Mesendoderm (in vitro differentiated cells): ENCODE results near the gene MCUR1.
A peak's percentile ranks its signal among the peaks of the same experiment; 100 is the strongest.
"Not testable (repeated sequence)": the region's sequence is repeated elsewhere in the genome, so short reads cannot be mapped to it uniquely, and the experiment has no call there.

Experiments
- DNase-seq: peaks from one replicate; pipeline ENCODE4 v3.0.0; 2013
- H2AK5ac ChIP-seq: 2 replicates; pipeline ENCODE4 v1.6.1; 2013; ENCODE audit warnings: low read length, inconsistent platforms
- H2BK120ac ChIP-seq: 2 replicates; pipeline ENCODE4 v1.6.1; 2013; ENCODE audit warnings: low read depth, mild to moderate bottlenecking, low read length, moderate library complexity, mixed read lengths
- H2BK15ac ChIP-seq: replicated peaks from 2 replicates; pipeline ENCODE4 v1.6.1; 2013; ENCODE audit warnings: low read depth, mild to moderate bottlenecking, moderate library complexity
- H2BK5ac ChIP-seq: 2 replicates; pipeline ENCODE4 v1.6.1; 2013; ENCODE audit warnings: low read length, inconsistent platforms
- H3K18ac ChIP-seq: 2 replicates; pipeline ENCODE4 v1.6.1; 2013; ENCODE audit warnings: mild to moderate bottlenecking, low read length, mixed read lengths
- H3K23ac ChIP-seq: one replicate; pipeline ENCODE4 v1.6.1; 2013; ENCODE audit warnings: low read length
- H3K27ac ChIP-seq: 2 replicates; pipeline ENCODE4 v1.5.1; 2013; ENCODE audit warnings: low read depth, mild to moderate bottlenecking, inconsistent platforms, low read length, moderate library complexity
- H3K27me3 ChIP-seq: 2 replicates; pipeline ENCODE4 v1.6.1; 2013; ENCODE audit warnings: low read length, control low read depth, mild to moderate bottlenecking, inconsistent platforms; ENCODE audit not compliant: insufficient read depth, poor library complexity
- H3K36me3 ChIP-seq: 2 replicates; pipeline ENCODE4 v1.6.1; 2013; ENCODE audit warnings: low read length, inconsistent platforms; ENCODE audit not compliant: control insufficient read depth, insufficient read depth
- H3K4ac ChIP-seq: one replicate; pipeline ENCODE4 v1.6.1; 2013; ENCODE audit warnings: low read depth, mild to moderate bottlenecking, low read length, moderate library complexity
- H3K4me1 ChIP-seq: 2 replicates; pipeline ENCODE4 v1.6.1; 2013; ENCODE audit warnings: low read depth, low read length, inconsistent platforms; ENCODE audit not compliant: control insufficient read depth
- H3K4me2 ChIP-seq: 2 replicates; pipeline ENCODE4 v1.6.1; 2013; ENCODE audit warnings: low read length
- H3K4me3 ChIP-seq: 2 replicates; pipeline ENCODE4 v1.5.1; 2013; ENCODE audit warnings: mild to moderate bottlenecking, low read length
- H3K56ac ChIP-seq: one replicate; pipeline ENCODE4 v1.6.1; 2013; ENCODE audit warnings: low read length
- H3K79me1 ChIP-seq: 2 replicates; pipeline ENCODE4 v1.6.1; 2013; ENCODE audit warnings: low read length, inconsistent platforms
- H3K79me2 ChIP-seq: 2 replicates; pipeline ENCODE4 v1.6.1; 2013; ENCODE audit warnings: mild to moderate bottlenecking, low read length; ENCODE audit not compliant: control insufficient read depth, insufficient read depth
- H3K9ac ChIP-seq: 2 replicates; pipeline ENCODE4 v1.6.1; 2013; ENCODE audit warnings: low read length, inconsistent platforms
- H4K5ac ChIP-seq: one replicate; pipeline ENCODE4 v1.6.1; 2013; ENCODE audit warnings: low read length
- H4K8ac ChIP-seq: one replicate; pipeline ENCODE4 v1.6.1; 2013; ENCODE audit warnings: low read depth, mild to moderate bottlenecking, control low read depth, low read length, moderate library complexity
- WGBS: extraction: QIAGEN DNeasy Blood & Tissue Kit; methylation state at CpG from one replicate; pipeline ENCODE4 v1.1.7; 2013; ENCODE audit warnings: low lambda C conversion rate, missing lambda C conversion rate; ENCODE audit not compliant: insufficient coverage; ENCODE audit errors: extremely low coverage; 5-methylcytosine and 5-hydroxymethylcytosine counted together

MCUR1 gene

DNA sequence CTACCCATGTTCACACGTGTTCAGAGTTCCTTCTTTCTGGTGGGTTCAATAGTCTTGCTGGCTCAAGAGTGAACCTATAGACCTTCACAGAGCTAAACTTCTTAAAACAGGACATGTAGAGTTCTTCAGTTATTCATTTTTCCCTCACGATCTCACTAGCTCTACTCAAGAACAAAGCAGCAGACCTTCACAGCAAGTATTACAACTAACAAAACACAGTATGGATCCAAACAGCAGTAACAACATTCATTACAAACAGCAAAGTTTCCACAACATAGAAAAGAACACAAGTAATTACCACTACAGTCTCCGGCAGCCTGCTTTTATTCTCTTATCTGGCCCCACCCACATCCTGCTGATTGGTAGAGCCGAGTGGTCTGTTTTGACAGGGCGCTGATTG is 39.5 kb upstream of the MCUR1 start:
- Histone ChIP-seq H4K5ac (no peak overlapping the region), H3K79me2 (no peaks in the 10 kb centered on the region), H2BK5ac (no peak overlapping the region), H3K56ac (no peak overlapping the region), H3K27me3 (no peaks in the 10 kb centered on the region), H3K18ac (no peak overlapping the region), H3K4ac (no peak overlapping the region), H3K4me3 (no peak overlapping the region), H3K27ac (no peak overlapping the region), H4K8ac (no peak overlapping the region), H2BK15ac (no peak overlapping the region), H3K9ac (no peak overlapping the region), H3K79me1 (no peaks in the 10 kb centered on the region), H2BK120ac (no peak overlapping the region), H3K36me3 (no peaks in the 10 kb centered on the region), H3K4me1 (no peaks in the 10 kb centered on the region), H3K23ac (no peak overlapping the region), H3K4me2 (no peak overlapping the region), H2AK5ac (no peak overlapping the region)
- DNase-seq, result no peak
- whole genome bisulfite sequencing, result no CpG with 5 or more reads among the region's 5 CpGs

DNA sequence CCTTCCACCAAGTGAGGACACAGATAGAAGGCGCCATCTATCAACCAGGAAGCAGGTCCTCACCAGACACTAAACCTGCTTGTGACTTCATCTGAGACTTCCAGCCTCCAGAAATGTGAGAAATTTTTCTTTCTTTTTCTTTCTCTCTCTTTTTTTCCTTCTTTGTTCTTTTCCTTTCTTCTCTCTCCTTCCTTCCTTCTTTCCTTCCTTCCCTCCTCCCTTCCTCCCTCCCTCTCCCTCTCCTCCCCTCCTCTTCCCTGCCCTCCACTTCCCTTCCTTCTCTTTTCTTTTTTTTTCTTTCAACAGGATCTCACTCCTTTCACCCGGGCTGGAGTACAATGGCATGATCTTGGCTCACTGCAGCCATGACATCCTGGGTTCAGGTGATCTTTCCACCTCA is 37.4 kb upstream of the MCUR1 start:
- Histone ChIP-seq H3K4me2 (no peak overlapping the region), H3K27ac (no peak overlapping the region), H3K56ac (no peak overlapping the region), H3K4ac (no peak overlapping the region), H4K8ac (no peak overlapping the region), H2BK15ac (no peak overlapping the region), H2BK5ac (no peak overlapping the region), H3K4me1 (no peaks in the 10 kb centered on the region), H3K79me1 (no peaks in the 10 kb centered on the region), H3K4me3 (no peak overlapping the region), H4K5ac (no peak overlapping the region), H3K9ac (no peak overlapping the region), H3K79me2 (no peaks in the 10 kb centered on the region), H2BK120ac (no peak overlapping the region), H3K36me3 (no peaks in the 10 kb centered on the region), H2AK5ac (no peak overlapping the region), H3K18ac (no peak overlapping the region), H3K27me3 (no peaks in the 10 kb centered on the region), H3K23ac (no peak overlapping the region)
- WGBS, result no CpG with 5 or more reads among the region's 2 CpGs
- DNase-seq, result no peak

DNA sequence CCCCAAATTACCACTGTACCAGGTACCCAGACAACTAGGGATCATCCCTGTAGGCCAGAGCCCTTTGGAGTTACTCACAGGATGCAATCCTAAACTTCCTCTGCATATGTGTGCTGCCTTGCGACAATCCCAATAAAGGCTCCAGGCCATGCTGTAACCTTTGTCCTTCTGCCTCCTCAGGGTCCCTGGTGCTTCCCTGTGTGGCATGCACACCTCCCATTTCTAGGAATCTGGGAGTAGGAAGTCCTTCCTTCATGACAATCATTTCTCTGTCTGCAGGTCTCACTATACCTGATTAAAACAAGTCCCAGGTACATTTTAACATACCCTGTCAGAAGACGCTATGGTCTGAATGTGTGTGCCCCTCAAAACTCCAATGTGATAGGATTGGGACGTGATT is 37.0 kb upstream of the MCUR1 start:
- no peaks in the 10 kb centered on the region for H3K79me1 ChIP-seq
- H2BK120ac ChIP-seq, result no peak overlapping the region
- no peaks in the 10 kb centered on the region for H3K79me2 ChIP-seq
- no peaks in the 10 kb centered on the region for H3K36me3 ChIP-seq
- H2BK5ac ChIP-seq, result no peak overlapping the region
- H2AK5ac ChIP-seq, result no peak overlapping the region
- H3K23ac ChIP-seq, result no peak overlapping the region
- H3K4me2 ChIP-seq, result no peak overlapping the region
- H4K8ac ChIP-seq, result no peak overlapping the region
- no peaks in the 10 kb centered on the region for H3K27me3 ChIP-seq
- H3K4ac ChIP-seq, result no peak overlapping the region
- H3K4me3 ChIP-seq, result no peak overlapping the region
- H4K5ac ChIP-seq, result no peak overlapping the region
- no peak overlapping the region for H3K9ac ChIP-seq
- no peak overlapping the region for H3K27ac ChIP-seq
- DNase-seq, result no peak
- H2BK15ac ChIP-seq, result no peak overlapping the region
- no peaks in the 10 kb centered on the region for H3K4me1 ChIP-seq
- no CpG with 5 or more reads among the region's 3 CpGs for WGBS
- no peak overlapping the region for H3K18ac ChIP-seq
- H3K56ac ChIP-seq, result no peak overlapping the region

DNA sequence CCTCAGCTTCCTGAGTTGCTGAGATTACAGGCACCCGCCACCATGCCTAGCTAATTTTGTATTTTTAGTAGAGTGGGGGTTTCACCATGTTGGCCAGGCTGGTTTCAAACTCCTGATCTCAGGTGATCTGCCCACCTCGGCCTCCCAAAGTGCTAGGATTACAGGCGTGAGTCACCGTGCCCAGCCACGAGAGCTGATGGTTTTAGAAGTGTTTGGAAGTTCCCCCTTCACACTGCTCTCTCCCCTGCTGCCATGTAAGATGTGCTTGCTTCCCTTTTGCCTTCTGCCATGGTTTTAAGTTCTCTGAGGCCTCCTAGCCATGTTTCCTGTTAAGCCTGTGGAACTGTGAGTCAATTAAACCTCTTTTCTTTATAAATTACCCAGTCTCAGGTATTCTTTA is 36.3 kb upstream of the MCUR1 start:
- not testable (repeated sequence) for DNase-seq, H3K27ac ChIP-seq, H3K27me3 ChIP-seq, H3K18ac ChIP-seq, H3K79me2 ChIP-seq, H3K23ac ChIP-seq, H4K8ac ChIP-seq, H4K5ac ChIP-seq, H3K4me2 ChIP-seq, H3K4me1 ChIP-seq, H3K4me3 ChIP-seq, H3K79me1 ChIP-seq, H2AK5ac ChIP-seq, H2BK120ac ChIP-seq, H3K56ac ChIP-seq, H2BK5ac ChIP-seq, H2BK15ac ChIP-seq, H3K4ac ChIP-seq, H3K36me3 ChIP-seq, H3K9ac ChIP-seq
- no CpG with 5 or more reads among the region's 5 CpGs for WGBS

DNA sequence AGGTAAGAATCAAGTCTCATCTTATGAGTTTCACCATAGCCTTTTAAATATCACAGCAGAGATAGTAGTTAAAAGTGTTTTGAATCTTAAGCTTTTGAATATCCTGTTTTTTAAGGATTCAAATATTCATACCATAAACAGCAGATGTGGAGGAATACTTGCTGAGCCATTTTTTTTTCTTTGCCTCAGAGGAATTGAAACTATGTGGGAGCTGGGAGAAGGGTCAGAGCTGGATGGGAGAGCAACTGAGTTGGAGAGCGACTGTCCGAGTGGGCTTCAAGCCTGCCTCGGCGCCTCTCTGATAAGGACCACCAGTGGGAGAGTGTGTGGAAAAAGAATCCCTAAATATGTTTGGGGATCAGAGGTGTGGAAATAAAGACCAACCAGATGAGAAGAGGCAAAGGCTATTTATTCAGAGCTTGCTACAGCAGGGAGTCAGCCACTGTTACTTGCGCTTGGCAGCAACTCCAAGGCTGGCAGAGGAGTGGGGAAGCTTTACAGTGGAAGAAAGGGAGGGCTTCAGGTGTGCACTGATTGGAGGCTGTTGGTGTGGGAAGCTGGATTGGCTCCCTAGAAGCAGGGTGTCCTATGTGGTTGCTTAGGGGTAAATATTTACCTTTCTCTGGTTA is 34.3 kb upstream of the MCUR1 start:
- H3K18ac ChIP-seq, result no peak overlapping the region
- no peak overlapping the region for H3K4me2 ChIP-seq
- H2AK5ac ChIP-seq, result no peak overlapping the region
- H3K79me2 ChIP-seq, result no peaks in the 10 kb centered on the region
- H3K9ac ChIP-seq, result no peak overlapping the region
- H3K79me1 ChIP-seq, result no peaks in the 10 kb centered on the region
- H2BK15ac ChIP-seq, result no peak overlapping the region
- H3K4me1 ChIP-seq, result no peaks in the 10 kb centered on the region
- H2BK5ac ChIP-seq, result no peak overlapping the region
- peak overlapping the region; percentile 66 for H4K8ac ChIP-seq
- no peak overlapping the region for H3K4ac ChIP-seq
- no CpG with 5 or more reads among the region's 5 CpGs for WGBS
- H2BK120ac ChIP-seq, result no peak overlapping the region
- no peak for DNase-seq
- H3K23ac ChIP-seq, result no peak overlapping the region
- H3K36me3 ChIP-seq, result no peaks in the 10 kb centered on the region
- no peak overlapping the region for H4K5ac ChIP-seq
- H3K4me3 ChIP-seq, result no peak overlapping the region
- no peak overlapping the region for H3K56ac ChIP-seq
- no peak overlapping the region for H3K27ac ChIP-seq
- no peaks in the 10 kb centered on the region for H3K27me3 ChIP-seq

DNA sequence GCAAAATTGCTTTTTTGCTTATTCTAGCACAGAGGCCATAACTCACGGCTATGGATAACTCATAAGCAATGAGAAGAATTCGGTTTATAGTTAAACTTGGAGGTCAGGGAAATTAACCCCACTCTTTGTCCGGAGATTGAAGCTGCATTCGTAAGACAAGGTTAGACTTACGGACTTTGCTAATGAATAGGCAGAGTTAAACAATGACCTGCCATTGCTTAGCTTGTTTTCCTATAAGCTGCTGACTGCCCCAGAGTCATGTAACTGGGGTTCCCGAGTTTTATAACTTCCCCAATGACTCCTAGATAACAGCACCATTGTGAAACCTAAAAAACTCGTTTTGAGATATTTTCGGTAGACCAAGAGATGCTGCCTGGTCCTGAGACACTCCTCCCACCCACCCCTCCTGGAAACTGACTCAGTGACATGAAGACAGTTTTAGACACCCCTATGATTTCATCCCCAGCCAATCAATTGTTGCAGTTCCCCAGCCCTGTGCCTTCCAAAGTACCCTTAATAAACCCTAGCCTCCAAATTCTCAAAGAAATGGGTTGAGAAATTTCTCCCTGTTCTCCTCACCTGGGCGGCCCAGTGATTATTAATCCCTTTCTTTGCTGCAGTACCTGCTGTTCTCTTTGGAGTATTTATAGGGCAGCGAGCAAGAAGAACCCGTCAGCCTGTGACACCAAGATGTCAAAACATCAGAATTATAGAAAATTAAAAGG is 33.1 kb upstream of the MCUR1 start:
- H3K79me1 ChIP-seq, result no peaks in the 10 kb centered on the region
- H3K36me3 ChIP-seq, result no peaks in the 10 kb centered on the region
- H4K8ac ChIP-seq, result no peak overlapping the region
- H2AK5ac ChIP-seq, result no peak overlapping the region
- no peaks in the 10 kb centered on the region for H3K79me2 ChIP-seq
- no peak for DNase-seq
- no peaks in the 10 kb centered on the region for H3K4me1 ChIP-seq
- no peaks in the 10 kb centered on the region for H3K27me3 ChIP-seq
- H3K18ac ChIP-seq, result no peak overlapping the region
- H3K23ac ChIP-seq, result no peak overlapping the region
- no peak overlapping the region for H2BK5ac ChIP-seq
- no CpG with 5 or more reads among the region's 11 CpGs for WGBS
- no peak overlapping the region for H2BK15ac ChIP-seq
- H4K5ac ChIP-seq, result peak overlapping the region; percentile 13
- H2BK120ac ChIP-seq, result no peak overlapping the region
- H3K4me2 ChIP-seq, result no peak overlapping the region
- H3K27ac ChIP-seq, result no peak overlapping the region
- H3K56ac ChIP-seq, result peak overlapping the region; percentile 5
- no peak overlapping the region for H3K4me3 ChIP-seq
- H3K9ac ChIP-seq, result no peak overlapping the region
- no peak overlapping the region for H3K4ac ChIP-seq
